ENCODE data around the gene SGSH. TPM values are rescaled to one million over a fixed set of nuclear protein-coding genes. Genes with fewer than 3 reads are reported as not detected.

SGSH gene
- total RNA-seq, 1 donor from 2014 or later: 43.9 TPM

- no peak overlapping the region for H3K4me3 Mint-ChIP-seq (ENCODE audit: low read depth)
- no peak for DNase-seq (ENCODE audit: low spot score, unreplicated experiment)
- no peak overlapping the region for H3K27ac Mint-ChIP-seq
- H3K36me3 Mint-ChIP-seq (ENCODE audit: insufficient read depth): peaks cover 34% of the 10 kb centered on the region
- peaks cover 12% of the 10 kb centered on the region for H3K9me3 Mint-ChIP-seq (ENCODE audit: low read depth)
- no peak for TF ChIP-seq CTCF (IDR thresholded peaks at IDR 0.05; ENCODE audit: unreplicated experiment)
- H3K4me1 Mint-ChIP-seq (ENCODE audit: low read depth): peaks cover under 1% of the 10 kb centered on the region
- H3K27me3 Mint-ChIP-seq: no peaks in the 10 kb centered on the region
Measured at GRCh38 chr17:80229011-80229410, 8.9 kb upstream of the SGSH start.

- DNase-seq (ENCODE audit: low spot score, unreplicated experiment): no peak
- Mint-ChIP-seq H3K27ac (no peak overlapping the region), H3K4me3 (ENCODE audit: low read depth) (no peak overlapping the region), H3K4me1 (ENCODE audit: low read depth) (peaks cover 2% of the 10 kb centered on the region), H3K27me3 (no peaks in the 10 kb centered on the region), H3K9me3 (ENCODE audit: low read depth) (peaks cover 12% of the 10 kb centered on the region), H3K36me3 (ENCODE audit: insufficient read depth) (peaks cover 32% of the 10 kb centered on the region)
- TF ChIP-seq CTCF (IDR thresholded peaks at IDR 0.05; ENCODE audit: unreplicated experiment): no peak
Measured at GRCh38 chr17:80228477-80228876, 8.3 kb upstream of the SGSH start.

GRCh38 chr17:80227666-80228065 is 7.5 kb upstream of the SGSH start:
- Mint-ChIP-seq H3K4me3 (ENCODE audit: low read depth) (no peak overlapping the region), H3K27ac (no peak overlapping the region), H3K27me3 (no peaks in the 10 kb centered on the region), H3K9me3 (ENCODE audit: low read depth) (peaks cover 7% of the 10 kb centered on the region), H3K36me3 (ENCODE audit: insufficient read depth) (peaks cover 27% of the 10 kb centered on the region), H3K4me1 (ENCODE audit: low read depth) (peaks cover 2% of the 10 kb centered on the region)
- no peak for DNase-seq (ENCODE audit: low spot score, unreplicated experiment)
- TF ChIP-seq CTCF (IDR thresholded peaks at IDR 0.05; ENCODE audit: unreplicated experiment): no peak

GRCh38 chr17:80227156-80227555 is 7.0 kb upstream of the SGSH start:
- Mint-ChIP-seq H3K27ac (no peak overlapping the region), H3K36me3 (ENCODE audit: insufficient read depth) (peaks cover 23% of the 10 kb centered on the region), H3K27me3 (no peaks in the 10 kb centered on the region), H3K4me3 (ENCODE audit: low read depth) (no peak overlapping the region), H3K4me1 (ENCODE audit: low read depth) (peaks cover 2% of the 10 kb centered on the region), H3K9me3 (ENCODE audit: low read depth) (peaks cover 4% of the 10 kb centered on the region)
- no peak for TF ChIP-seq CTCF (IDR thresholded peaks at IDR 0.05; ENCODE audit: unreplicated experiment)
- DNase-seq (ENCODE audit: low spot score, unreplicated experiment): no peak

- no peak overlapping the region for H3K4me3 Mint-ChIP-seq (ENCODE audit: low read depth)
- DNase-seq (ENCODE audit: low spot score, unreplicated experiment): no peak
Measured at GRCh38 chr17:80225230-80225629, 5.1 kb upstream of the SGSH start.

More at GRCh38 chr17:80225230-80225629, 5.1 kb upstream of the SGSH start:
- H3K9me3 Mint-ChIP-seq (ENCODE audit: low read depth): no peaks in the 10 kb centered on the region
- no peaks in the 10 kb centered on the region for H3K27me3 Mint-ChIP-seq
- H3K4me1 Mint-ChIP-seq (ENCODE audit: low read depth): peaks cover 5% of the 10 kb centered on the region
- H3K36me3 Mint-ChIP-seq (ENCODE audit: insufficient read depth): peaks cover 9% of the 10 kb centered on the region
- H3K27ac Mint-ChIP-seq: no peak overlapping the region
- no peak for TF ChIP-seq CTCF (IDR thresholded peaks at IDR 0.05; ENCODE audit: unreplicated experiment)

Data from progenitor cell of endocrine pancreas (in vitro differentiated cells).